ENCODE results near the gene BCAR3.

Gene BCAR3

GRCh38 chr1:93614541-93614940 is 67.1 kb downstream of the BCAR3 start:
- no peak for DNase-seq

GRCh38 chr1:93613898-93614297 is 67.7 kb downstream of the BCAR3 start:
- no peak for DNase-seq

GRCh38 chr1:93612510-93612909 is 69.1 kb downstream of the BCAR3 start:
- no peak for DNase-seq

DNA sequence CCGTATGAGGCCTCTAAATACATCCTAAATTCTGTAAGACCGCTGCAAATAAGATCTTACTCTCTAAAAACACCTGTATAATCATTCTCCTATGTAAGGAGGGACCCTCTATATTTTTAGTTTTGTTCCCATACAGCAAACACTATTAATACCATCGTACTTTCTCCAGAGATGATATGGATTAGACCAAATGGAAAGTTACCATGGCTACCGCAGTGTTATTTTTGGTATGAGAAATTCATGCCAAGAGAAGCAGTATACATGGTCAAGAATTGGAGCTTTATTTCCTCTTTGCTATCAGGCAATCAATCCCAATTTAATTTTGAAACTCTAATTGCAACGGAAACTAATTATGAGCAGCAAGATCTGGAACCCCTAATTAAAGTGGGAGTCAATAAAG is 70.0 kb downstream of the BCAR3 start:
- no peak for DNase-seq

DNA sequence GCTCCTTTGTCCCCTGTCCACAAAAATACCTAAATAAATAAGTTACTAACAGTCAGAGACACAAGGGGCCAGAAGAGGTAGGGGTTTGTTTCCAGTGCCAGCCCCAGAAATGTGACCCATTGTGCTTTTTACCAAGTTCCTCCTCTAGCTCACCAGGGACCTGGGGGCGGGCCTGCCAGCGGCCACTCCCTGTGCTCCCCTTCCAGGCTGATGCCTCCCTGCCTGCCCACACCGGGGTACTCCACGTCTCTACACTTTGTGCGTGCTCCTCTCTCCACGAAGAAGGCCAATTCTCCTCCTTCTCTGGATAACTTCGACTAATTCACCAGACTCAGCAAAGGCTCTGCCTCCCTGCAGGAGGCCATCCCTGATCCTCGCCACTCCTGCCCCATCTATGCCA is 72.1 kb downstream of the BCAR3 start:
- DNase-seq: no peak

- no peak for DNase-seq
Observed at GRCh38 chr1:93608187-93609109, 73.2 kb downstream of the BCAR3 start.

DNA sequence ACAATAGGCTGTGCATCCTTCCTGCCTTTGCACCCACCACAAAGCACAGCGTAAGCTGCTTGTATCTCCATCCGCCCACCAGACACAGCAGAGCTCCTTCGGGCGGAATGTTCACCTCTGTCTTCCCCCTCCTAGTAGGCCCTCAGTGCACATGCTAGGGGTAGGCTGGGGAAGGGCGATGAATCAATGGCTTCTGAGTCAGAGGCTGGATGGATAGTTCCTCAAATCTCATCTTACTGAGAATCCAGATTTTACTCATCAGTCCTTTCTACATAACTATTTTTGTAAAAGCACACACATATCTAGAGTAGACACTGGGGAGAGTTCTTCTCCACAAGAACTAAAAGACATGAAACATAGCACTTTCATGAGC is 73.8 kb downstream of the BCAR3 start:
- no peak for DNase-seq

DNA sequence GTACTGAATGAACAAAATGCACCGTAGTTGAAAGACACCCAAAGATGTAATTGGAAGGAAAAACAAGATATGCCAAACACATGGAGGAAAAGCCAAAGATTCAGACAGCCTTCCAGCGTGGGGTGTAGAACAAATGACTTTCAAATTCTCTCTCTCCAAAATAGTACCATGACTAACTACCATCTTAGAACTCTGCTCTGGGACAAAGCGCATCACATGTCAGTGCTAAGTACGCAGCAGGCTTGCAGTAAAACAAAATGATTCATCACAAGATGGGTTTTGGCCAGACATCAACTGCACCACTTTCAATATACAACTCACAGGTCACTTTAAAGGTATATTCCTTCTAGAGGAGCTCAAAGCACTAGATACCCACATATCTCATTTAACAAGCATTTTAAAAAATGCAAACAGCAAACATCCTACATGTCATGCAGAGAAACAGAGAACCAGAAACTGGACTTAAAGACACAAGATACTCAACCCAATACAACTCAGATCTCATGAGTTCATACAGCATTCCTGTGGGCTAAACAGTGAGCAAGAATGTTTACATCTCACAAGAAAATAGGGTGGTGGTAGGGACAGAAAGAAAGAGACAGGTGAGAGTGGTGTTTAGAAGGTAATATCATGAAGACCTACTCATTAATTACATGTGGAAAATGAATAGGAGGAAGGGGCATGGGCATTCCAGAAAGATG is 75.7 kb downstream of the BCAR3 start:
- no peak for DNase-seq

- DNase-seq: no peak
Observed at GRCh38 chr1:93605026-93605568, 76.5 kb downstream of the BCAR3 start.

GRCh38 chr1:93604411-93604810 is 77.2 kb downstream of the BCAR3 start:
- no peak for DNase-seq

GRCh38 chr1:93603601-93604000 is 78.0 kb downstream of the BCAR3 start:
- no peak for DNase-seq

DNA sequence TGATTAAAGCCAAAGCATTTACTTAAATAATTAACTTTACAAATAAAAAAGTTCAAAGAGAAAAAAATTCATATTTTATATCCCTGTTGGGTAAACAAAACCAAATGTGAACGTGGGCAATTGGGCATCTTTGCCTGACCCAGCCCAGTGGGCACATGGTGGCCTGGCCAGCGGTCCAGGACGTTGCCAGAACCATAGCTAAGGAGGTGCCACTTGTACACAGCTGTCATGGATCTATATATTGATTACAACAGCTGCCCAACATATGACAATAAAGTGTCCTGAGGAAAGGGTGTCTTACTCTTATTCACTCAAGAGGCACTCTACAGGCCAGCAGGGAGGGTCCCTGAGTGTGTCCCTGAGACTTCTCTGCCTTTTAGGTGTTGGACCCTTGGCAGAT is 78.5 kb downstream of the BCAR3 start:
- DNase-seq: no peak

- DNase-seq: no peak
Observed at GRCh38 chr1:93602101-93602500, 79.5 kb downstream of the BCAR3 start.

GRCh38 chr1:93601686-93602085 is 80.0 kb downstream of the BCAR3 start:
- DNase-seq: no peak

DNA sequence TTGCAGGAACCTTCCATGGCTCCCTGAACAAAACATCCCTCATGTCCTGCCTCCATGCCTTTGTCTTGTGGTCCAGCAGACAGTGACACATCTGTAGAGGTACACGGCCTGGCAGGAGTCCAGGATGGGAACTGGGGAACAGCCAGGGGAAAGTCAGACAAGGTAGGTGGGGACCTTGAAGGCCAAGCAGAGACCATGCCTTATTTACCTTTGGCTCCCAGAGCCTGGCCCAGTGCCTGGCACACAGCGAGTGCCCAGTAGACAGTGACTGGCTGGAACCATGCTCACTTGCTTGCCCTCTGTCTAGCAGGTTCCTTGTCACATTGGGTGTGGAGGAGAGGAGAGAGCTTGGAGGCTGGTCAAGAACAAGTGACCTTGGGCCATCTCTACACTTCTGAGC is 81.0 kb downstream of the BCAR3 start:
- no peak for DNase-seq

DNA sequence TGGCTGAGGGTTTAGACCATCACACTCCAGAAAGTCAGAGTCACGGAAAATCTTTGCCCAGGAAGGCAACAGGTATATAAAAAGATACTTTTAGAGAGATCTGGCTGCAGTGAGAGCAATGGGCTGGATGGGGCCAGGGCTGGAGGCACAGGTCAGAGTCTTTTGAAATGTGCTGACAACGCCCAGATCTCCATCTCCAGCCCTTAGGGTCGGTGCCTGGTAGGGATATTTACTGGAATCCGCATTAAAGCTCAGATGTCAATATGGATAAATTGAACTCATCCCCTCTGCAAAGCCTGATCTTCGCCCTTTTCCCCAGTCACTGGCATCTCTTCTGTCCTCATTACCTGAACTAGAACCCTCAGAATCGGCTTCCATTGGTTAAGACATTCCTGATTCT is 82.2 kb downstream of the BCAR3 start:
- DNase-seq: no peak

DNA sequence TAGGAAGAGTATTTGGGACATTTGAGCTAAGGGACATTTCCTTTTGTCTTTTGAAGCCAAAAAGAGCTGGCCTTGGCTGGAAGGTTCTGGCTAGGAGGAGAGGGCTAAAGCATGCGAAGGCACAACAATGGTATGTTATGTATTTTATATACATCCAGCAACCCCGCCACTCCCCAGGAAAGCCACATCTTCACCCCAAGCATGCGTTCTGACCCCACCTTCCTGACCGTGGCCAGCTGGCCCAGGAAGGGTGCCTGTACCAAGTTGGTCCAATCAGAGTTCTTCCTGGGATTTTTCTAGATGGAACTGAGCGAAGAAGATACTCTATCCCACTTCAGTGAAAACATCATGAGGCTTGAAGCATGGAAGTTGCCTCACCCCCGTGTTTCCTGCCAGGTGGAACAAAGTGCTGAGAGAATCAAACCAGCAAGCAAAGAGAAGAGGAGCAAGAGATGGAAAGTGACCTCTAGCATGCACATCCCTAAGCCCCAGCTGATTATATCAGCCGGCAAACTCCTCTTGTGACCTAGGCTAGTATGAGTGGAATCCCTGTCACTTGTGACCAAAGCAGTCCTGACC is 82.7 kb downstream of the BCAR3 start:
- no peak for DNase-seq

GRCh38 chr1:93598396-93598795 is 83.2 kb downstream of the BCAR3 start:
- DNase-seq: no peak

- no peak for DNase-seq
Observed at GRCh38 chr1:93597709-93598108, 83.9 kb downstream of the BCAR3 start.

DNA sequence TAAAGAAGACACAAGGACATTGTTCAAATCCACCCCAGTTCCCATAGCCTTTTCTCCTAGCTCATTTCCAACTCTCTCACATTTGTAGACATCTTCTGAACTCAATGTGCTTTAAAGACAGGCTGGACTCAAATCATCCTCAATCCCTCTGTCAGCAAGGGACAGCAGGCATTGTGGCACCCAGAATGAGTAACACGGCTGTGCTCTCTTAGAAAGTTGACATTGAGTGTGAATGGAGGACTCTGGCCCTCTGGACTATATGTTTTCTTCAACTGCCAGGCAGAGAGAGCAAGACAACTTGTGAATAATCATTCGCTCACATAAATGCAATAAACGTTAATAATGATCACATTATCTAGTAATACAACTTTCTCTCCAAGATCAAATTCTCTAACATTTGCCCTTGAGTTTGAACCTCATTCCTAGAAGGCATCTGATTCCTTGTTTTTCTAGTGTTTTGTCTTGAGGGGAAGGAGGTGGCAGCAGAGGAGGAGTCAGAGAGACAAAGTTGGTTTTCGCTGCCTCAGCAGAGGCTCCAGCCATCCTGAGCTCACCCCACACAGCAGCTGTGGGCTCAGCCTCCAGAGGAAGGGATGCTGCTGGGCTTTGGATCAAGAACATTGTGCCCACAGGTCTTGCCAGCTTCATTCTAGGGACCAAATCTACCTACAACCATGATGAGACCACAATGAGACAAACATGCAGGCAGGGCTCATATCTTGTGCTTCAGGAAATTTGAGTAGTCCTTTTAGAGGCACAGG is 85.1 kb downstream of the BCAR3 start:
- no peak for DNase-seq

GRCh38 chr1:93595743-93596142 is 85.9 kb downstream of the BCAR3 start:
- no peak for DNase-seq

GRCh38 chr1:93595266-93595665 is 86.4 kb downstream of the BCAR3 start:
- no peak for DNase-seq

DNA sequence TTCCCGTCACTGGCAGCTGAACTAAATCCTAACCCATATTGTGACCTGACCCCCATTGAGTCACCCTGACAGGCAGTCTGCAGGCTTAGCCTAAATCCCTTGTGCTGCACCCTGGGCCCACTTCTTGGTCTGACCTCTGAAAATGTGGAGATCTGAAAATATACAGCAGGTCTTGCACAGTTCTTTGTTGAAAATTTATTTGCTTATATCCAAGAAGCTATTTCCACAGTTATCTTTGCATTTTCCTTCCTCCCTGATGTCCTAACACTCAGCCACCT is 87.1 kb downstream of the BCAR3 start:
- no peak for DNase-seq
